ENCODE measurements around the gene KRT33B. TPM values are rescaled to one million over a fixed set of nuclear protein-coding genes. Genes with fewer than 3 reads are reported as not detected.

The KRT33B gene
- total and polyA plus RNA-seq, 7 donors: not detected

GRCh38 chr17:41369023-41369422 is 590 bp downstream of the KRT33B start:
- Histone ChIP-seq H3K27me3 (ENCODE audit: insufficient read depth in 3 of 3, low read length in 2 of 3) (peaks cover 0 to 2% (median 1%) of the 10 kb centered on the region in 3 donors), H3K4me1 (no peaks in the 10 kb centered on the region), H3K4me3 (no peak overlapping the region), H3K9me3 (no peaks in the 10 kb centered on the region), H3K27ac (no peak overlapping the region), H3K36me3 (ENCODE audit: insufficient read depth in 1 of 2, low read depth in 1 of 2) (no peaks in the 10 kb centered on the region)
- 93 to 98% (median 94%) methylated on average over 2 of the region's 2 CpGs for WGBS, 3 donors
- TF ChIP-seq CTCF (IDR thresholded peaks at IDR 0.05): no peak
- no peak for DNase-seq
- intact Hi-C loops (cut with DNase I): no loop called here
- no peak for ATAC-seq

DNA sequence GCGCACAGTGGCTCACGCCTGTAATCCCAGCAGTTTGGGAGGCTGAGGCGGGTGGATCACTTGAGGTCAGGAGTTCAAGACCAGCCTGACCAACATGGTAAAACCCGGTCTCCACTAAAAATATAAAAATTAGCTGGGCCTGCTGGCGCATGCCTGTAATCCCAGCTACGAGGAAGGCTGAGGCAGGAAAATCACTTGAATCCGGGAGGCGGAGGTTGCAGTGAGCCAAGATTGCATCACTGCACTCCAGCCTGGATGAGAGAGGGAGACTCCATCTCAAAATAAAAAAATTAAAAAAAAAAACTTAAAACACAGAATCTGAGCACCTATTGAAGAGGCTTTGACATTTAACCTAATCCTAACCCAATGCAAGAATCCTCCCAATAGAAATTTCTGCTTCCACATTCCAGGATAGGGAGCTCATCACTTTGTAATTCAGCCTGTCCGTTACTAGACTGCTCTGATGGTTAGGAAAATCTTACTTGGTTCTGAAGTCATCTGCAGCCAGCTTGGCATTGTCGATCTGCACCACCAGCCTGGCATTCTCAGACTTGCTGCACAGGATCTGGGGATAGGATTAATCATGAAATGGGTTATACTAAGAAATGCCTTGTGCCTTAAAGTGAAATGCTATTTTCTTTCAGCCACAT is 2.1 kb downstream of the KRT33B start:
- no peaks in the 10 kb centered on the region for H3K9me3 ChIP-seq
- intact Hi-C loops (cut with DNase I): no loop called here
- no peaks in the 10 kb centered on the region for H3K36me3 ChIP-seq (ENCODE audit: insufficient read depth in 1 of 2, low read depth in 1 of 2)
- no peak for TF ChIP-seq CTCF (IDR thresholded peaks at IDR 0.05)
- H3K4me1 ChIP-seq: no peaks in the 10 kb centered on the region
- no peak for DNase-seq
- ATAC-seq: no peak
- 59 to 64% (median 63%) methylated on average over 10 of the region's 10 CpGs for whole genome bisulfite sequencing, 3 donors
- peaks cover 0 to 2% (median 0%) of the 10 kb centered on the region in 3 donors for H3K27me3 ChIP-seq (ENCODE audit: insufficient read depth in 3 of 3, low read length in 2 of 3)
- no peak overlapping the region for H3K27ac ChIP-seq
- H3K4me3 ChIP-seq: no peak overlapping the region

DNA sequence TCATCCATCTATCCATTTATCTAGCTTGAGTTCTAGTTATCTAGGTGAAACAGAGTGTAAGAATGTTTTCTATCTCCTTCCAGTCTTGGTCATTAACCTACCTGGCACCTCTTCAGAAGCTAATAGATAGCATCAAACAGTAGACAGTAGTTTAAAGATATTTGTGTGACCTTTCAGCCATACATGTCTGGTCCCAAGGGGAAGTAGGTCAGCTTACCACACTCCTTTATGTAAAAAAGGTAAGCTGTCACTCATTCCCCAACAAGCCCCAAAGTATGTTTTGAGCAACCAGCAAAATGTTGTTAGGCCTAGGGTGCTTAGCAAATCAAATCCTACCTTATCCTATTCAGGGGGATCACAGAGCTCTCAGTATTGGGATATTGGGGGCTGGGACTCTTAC is 3.5 kb downstream of the KRT33B start:
- DNase-seq: no peak
- Histone ChIP-seq H3K27ac (no peak overlapping the region), H3K4me3 (no peak overlapping the region), H3K9me3 (no peaks in the 10 kb centered on the region), H3K36me3 (ENCODE audit: insufficient read depth in 1 of 2, low read depth in 1 of 2) (no peaks in the 10 kb centered on the region), H3K27me3 (ENCODE audit: insufficient read depth in 3 of 3, low read length in 2 of 3) (peaks cover 0 to 2% (median 0%) of the 10 kb centered on the region in 3 donors), H3K4me1 (no peaks in the 10 kb centered on the region)
- no peak for TF ChIP-seq CTCF (IDR thresholded peaks at IDR 0.05)
- ATAC-seq: no peak
- intact Hi-C loops (cut with DNase I): no loop called here

DNA sequence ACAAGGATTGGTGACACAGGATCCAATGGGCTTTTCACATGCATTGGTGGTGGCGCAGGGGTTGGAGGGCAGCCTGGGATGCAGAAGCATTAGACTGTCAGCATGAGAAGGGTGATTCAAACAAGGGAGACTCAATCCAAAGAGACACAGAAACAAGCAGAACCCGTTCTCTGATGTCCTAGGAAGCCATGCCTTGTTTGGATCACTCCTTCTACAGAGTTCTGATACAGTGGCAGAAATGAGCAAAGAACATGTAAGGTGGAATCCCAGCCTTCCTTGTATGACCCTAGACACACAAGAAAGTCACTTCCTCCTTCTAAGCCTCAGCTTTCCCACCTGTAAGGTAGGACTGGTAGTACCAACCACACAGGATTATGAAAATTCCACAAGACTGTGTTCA is 5.7 kb downstream of the KRT33B start:
- no peaks in the 10 kb centered on the region for H3K4me1 ChIP-seq
- ATAC-seq (no peak), DNase-seq (no peak)
- H3K36me3 ChIP-seq (ENCODE audit: insufficient read depth in 1 of 2, low read depth in 1 of 2): no peaks in the 10 kb centered on the region
- TF ChIP-seq CTCF (IDR thresholded peaks at IDR 0.05): no peak
- no peaks in the 10 kb centered on the region for H3K27me3 ChIP-seq (ENCODE audit: insufficient read depth in 3 of 3, low read length in 2 of 3)
- no peak overlapping the region for H3K4me3 ChIP-seq
- no peaks in the 10 kb centered on the region for H3K9me3 ChIP-seq
- intact Hi-C loops (cut with DNase I): no loop called here
- H3K27ac ChIP-seq: no peak overlapping the region
- 79 to 89% (median 87%) methylated on average over 2 of the region's 2 CpGs for WGBS, 3 donors
